HG03103 (cell line): ENCODE results near the gene GET3.
A peak's percentile ranks its signal among the peaks of the same experiment; 100 is the strongest.
"Not testable (repeated sequence)": the region's sequence is repeated elsewhere in the genome, so short reads cannot be mapped to it uniquely, and the experiment has no call there.

Source experiments
- ATAC-seq: cut with Tn5 transposase; IDR thresholded peaks from one replicate; pipeline ENCODE4 v1.9.1; 2021; ENCODE audit warnings: low read depth; ENCODE audit not compliant: unreplicated experiment

GET3 gene

DNA sequence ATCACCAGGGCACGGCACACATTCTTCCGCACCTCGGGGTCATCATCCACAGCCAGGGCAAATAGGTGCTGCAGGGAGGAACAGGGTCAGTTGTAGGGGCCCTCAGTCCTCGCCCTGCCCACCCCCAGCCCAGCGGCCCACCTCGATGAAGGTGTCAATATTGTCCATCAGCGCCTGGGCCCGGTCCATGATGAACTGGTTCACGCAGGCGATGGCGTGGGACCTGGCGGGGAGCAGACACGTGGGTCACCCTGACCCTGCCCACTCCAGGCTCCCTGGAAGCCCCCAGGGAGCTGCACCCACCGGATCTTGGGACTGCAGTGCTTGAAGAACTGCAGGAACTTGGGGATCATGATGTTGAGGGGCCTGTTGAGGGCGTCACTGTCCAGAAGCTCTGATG lies 22.2 kb upstream of the GET3 start:
- no peak for ATAC-seq

DNA sequence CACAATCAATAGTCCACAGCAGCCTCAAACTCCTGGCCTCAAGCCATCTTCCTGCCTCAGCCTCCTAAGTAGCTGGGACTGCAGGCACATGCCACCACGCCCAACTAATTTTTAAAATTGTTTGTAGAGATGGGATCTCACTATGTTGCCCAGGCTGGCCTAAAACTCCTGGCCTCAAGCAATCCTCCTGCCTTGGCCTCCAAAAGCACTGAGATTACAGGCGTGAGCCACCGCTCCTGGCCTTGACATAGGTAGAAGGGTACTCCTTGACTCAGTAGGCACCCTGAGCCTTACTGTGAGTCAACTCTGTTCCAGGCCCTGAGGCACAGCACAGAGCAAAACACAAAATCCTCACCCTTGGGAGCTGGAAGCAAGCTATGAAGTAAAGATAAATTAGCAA lies 21.4 kb upstream of the GET3 start:
- no peak for ATAC-seq

DNA sequence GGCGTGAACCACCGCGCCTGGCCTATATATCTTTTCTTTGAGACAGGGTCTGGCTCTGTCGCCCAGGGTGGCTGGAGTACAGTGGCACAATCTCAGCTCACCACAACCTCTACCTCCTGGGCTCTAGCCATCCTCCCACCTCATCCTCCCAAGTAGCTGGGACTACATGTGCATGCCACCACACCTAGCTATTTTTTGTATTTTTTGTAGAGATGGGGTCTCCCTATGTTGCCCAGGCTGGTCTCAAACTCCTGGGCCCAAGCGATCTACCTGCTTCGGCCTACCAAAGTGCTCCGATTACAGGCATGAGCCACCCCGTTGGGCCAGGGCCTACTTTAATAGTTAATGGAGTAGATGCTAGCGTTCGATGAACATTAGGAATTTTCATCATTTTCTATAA lies 17.0 kb upstream of the GET3 start:
- no peak for ATAC-seq

DNA sequence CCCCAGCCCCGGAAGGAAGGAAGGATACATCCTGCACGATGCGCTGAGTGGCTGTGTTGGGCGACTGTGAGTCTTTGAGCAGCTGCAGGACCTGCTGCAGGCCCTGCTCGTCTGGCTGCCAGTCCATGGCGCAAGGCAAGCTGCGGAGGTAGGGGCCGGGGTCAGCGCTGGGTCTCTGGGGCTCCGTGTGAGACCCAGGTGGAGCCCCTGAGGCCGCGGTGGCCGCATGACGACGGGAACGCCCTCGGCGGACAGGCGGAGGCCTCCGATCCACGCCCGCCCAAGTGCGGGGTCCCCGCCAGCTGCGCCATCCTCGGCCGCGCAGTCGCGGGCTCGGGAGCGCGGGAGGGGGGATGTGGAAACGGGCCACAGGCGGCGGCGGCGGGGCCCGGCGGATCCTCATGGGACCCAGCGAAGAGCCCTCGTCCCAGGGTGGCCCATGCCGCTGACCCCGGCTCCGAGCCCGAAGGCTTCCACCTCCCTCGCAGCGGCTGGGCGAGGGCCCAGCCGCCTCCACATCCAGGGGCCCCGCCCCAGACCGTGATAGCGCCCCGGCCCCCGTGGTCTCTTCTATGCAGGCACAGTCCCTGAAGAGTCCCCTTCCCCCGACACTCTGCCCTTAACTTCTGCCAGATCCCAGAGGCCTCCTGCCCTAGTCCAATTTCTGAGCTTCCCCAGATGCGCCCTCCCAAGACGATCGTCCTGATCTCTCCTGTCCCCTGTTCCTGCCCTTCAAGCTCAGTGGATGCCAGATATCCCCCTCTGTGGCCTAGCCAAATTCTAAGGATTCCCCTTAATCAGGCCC lies 16.2 kb upstream of the GET3 start:
- no peak for ATAC-seq

DNA sequence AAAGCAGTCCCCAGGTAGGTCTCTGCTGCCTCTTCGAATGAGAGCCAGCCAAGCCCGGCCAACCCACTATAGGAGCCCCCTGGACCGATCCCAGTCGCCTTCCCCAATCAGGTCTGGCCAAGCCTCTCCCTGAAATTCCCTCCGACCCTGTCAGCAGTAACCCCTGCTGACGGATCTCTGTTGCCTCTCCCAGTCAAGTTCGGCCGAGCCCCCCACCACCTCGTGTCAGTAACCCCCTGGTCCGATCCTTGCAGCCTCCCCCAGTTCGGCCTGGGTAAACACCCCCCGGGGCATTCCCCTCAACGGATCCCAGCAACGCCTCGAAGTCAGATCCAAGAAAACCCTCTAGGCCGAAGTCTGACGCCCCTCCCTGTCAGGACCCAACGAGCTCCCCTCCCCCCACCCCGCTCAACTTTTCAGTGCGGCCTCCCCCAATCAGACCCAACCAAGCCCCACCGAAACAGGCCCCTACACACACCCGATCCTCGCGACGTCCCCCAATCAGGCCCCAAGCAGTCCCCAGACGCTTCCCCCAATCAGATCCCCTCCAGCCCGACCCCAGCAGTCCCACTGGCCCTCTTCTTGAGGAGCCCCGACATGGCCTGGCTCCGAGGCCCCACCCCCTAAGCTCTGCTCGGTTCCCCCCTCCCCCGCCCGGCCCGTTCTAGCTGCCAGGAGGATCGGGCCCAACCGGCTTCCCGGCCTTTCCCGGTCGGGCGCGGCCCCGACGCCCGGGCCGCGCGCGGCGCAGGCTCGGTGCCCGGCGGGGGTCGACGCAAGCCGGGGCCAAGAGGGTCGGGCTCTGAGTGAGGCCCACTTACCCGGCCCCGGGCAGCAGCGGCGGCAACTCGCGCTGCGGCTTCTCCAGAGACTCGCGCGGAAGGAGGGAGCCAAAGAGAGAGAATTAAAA lies 15.4 kb upstream of the GET3 start:
- peak; percentile 25 for ATAC-seq

DNA sequence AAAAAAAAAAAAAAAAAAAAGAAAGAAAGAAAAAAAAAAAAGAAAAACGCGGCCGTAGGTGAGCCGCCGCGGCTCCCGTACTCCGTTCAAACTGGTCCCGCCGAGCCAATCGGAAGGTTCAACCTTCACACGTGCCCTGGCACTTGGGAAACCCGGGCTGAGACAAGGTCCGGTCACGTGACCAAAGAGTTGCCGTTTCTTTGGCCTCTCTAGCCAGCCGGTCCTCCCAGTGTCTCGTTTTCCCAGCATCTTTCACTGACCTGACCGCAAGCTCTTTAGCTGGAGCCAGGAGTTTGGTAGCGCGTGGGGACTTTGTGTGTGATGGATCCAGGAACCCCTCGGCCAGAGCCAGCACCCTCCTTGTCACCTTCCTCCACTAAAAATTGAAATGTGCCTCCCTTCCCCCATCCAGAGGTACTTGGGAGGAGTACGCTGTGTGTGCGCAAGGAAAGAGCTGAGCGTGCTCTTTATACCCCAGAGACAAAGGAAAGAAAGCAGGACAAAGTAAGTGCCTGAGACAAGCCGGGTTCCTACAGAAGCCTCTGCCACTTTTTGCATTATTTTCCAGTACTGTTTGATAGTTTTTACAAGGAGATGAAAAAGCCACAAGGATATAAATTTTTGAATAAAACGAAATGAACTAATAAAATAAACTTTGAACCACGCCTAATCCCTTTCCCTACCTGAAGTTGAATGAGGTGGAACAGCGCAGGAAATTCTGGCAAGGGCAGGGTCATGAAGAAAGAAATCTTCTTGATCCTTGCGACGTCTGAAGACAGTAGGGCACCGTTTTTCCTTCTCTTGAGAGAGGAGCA lies 14.5 kb upstream of the GET3 start:
- peak; percentile 68 for ATAC-seq

DNA sequence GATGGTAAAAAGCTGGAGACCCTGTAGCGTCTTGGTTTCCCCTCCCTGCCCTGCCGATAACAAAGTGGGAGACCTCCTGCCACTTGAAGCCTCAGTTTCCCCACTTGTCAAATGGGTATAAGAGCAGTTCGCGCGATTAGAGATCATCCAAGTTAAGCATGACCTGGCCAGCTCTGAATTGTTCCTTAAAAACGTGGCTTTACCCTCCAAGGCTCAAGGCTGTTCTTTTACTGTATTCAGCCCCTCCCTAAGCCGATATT lies 14.0 kb upstream of the GET3 start:
- ATAC-seq = no peak

DNA sequence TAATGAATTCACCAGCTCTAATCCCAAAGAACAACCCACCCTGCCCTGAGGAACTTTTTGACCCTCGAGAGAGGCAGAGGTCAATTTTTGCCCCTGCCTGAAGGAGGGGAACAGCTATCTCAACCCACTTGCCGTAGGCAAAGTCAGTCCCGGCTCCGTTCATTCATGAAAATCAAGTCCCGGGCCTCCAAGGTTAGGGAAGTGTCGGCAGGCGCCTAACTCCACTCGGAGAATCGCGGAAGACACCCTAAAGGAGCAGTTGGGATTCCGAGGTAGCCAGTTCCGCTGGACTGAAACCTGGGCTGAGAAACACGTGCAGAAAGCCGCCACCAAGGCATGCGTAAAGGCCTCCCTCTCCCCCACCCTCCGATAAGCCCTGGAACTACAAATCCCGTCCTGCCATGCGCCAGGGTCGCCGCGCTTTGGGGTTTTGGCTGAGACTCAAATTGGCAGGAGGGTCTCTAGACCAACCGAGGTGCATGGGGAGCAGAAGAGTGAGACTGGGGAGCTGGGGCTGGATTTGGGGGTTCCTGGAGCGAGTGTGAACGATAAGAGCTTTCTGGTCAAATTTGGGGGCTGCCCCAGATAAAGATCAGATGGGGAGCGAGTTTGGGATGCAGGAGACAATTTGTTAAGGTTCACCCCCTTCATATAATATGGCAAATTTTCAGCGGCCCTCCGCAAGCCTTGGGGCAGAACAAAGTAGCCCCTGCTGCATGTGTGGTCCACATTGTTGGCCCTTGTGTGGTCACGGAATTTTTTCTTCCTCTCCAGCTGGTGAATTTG lies 13.5 kb upstream of the GET3 start, which contains the start of gene TNPO2:
TNPO2 (minus strand) TSS at position 292 of the 786 bp plus-strand sequence. CDS start 2,955 bp downstream, outside the sequence.
- ATAC-seq = no peak

DNA sequence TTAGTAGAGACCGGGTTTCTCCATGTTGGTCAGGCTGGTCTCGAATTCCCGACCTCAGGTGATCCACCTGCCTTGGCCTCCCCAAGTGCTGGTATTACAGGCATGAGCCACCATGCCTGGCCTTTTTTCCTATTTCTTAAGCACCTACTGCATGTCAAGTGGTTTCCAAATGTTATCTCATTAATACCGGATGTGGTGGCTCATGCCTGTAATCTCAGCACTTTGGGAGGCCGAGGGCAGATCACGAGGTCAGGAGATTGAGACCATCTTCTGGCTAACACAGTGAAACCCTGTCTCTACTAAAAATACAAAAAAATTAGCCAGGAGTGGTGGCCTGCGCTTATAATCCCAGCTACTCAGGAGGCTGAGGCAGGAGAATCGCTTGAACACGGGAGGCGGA lies 11.7 kb upstream of the GET3 start:
- not testable (repeated sequence) for ATAC-seq

DNA sequence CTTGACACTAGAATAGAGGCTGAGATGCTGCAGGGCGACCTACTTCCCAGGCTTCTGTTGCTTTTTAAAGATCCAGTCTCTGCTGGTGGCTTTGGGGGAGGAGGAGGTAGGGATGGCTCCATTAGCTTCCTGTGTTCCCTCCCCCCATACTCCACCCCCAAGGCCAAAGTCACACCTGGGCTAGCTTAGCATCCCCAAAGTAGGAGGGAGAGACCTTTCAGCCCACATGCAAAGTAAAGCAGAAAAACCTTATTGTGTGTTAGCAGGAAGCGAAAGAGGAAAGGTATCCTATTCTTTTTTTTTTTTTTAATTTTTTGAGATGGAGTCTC lies 10.3 kb upstream of the GET3 start:
- ATAC-seq = no peak

DNA sequence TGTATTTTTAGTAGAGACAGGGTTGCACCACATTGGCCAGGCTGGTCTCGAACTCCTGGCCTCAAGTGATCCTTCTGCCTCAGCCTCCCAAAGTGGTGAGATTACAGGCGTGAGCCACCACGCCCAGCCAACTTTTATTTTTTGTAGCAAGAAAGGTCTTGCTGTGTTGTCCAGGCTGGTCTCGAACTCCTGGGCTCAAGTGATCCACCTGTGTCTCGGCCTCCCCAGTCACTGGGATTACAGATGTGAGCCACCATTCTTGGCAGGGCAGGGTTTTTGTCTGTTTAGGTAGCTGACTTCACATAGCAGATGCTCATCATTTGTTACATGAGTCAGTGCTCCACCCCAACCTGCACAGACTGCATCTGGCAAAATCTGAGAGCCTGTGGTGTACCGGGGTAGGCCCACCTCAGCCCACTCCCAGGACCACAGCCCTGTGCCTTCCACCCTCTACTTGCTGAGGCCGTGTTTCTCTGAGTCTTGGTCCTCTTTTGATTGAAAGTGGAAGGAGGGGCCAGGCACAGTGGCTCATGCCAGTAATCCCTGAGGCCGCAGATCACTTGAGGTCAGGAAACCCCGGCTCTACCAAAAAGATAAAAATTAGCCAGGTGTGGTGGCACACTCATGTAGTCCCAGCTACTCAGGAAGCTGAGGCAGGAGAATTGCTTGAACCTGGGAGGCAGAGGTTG lies 9.4 kb upstream of the GET3 start:
- no peak for ATAC-seq

DNA sequence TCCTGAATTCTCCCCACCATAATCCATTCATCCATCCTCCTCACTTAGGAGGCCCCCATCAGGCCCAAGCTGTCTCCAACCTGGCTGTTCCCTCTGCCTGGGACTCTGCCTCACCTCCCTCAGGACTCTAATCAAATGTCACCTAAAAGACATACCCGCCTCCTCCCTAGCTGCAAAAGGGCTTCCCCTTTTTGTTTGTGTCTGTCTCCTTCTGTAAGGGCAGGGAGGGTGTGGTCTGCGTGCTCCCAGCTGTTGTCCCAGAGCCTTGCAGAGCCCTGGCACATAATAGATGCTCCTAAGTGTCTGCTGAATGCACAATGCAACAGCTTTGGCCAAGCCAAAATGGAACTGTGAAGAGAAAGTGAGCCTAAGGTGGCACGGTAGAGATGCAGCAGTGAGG lies 7.2 kb upstream of the GET3 start:
- ATAC-seq = no peak

DNA sequence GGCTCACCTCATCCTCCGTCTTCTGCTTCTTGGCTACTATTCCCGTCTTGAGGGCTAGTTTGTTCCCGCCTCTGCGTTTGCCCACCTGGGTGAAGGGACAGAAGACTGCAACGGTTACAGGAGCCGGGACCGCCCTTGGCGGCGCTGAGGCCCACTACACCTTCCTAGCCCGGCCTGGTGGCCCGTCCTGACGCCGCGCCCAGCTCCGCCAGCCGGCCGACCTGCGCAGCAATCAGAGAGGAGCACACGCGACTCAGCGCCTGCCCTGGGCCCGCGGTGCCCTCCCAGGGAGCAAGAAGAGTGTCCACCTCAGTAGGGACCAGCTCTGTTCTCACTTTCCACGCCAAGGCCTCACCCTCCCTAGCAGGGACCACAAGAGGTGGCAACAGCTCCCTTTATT lies 6.0 kb upstream of the GET3 start:
- ATAC-seq = no peak

DNA sequence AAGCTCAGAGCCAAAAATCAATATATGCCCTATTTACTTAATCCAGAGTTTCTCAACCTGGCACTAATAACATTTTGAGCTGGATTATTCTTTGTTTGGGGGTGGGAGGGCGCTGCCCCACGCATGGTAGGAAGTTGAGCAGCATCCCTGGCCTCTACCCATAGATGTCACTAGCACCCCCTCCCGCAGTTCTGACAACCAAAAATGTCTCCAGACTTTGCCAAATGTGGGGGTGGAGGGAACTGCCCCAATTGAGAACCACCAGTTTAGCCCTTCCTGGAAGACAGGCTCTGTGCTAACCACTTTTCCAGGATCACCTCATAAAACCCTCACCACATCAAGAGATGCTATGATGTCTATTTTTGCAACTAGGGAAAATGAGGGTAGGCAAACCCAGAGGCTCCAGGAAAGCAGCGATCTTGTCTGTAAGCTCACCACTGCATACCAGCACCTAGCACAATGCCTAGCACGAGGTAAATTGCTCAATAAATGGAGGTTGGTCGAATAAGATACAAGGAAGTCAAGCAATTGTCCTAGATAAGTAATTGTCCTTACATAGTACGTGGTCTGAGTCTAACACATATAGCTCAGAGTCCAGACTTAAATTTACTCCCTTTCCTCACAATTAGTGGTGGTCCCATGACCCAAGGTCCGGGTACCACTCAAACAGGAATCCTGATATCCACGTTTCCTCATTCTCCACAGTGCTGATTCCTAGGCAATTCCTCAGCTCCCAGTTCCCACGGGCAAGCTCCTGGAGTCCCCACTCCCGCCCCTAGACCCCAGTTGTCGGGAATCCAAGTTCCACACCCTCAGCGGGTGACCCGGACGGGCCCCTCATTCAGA lies 3.7 kb upstream of the GET3 start:
- no peak for ATAC-seq

DNA sequence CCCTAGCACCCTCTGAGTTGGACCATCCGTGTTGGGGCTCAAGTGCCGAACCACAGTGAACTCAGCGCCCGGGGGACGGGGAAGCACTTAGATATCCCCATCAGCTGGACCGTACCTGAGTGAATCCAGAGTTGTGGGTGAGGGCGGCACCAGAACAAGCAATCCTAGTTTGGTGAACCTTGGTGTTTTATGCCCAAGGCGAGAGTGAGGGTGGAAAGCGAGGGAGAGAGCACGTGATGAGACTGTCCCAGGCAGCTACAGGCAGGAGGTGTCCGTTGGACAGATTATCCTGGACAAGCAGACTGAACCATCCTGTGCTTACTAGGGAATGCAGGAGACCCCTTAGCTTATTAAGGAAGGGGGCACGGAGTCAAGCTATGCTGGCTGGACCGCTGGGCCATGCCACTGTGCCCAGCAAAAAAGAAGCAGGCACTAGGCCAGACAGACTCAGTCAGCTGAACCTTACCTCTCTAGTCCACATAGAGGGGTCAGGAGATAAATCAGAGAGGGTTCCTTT lies 596 bp downstream of the GET3 start:
- ATAC-seq = no peak

DNA sequence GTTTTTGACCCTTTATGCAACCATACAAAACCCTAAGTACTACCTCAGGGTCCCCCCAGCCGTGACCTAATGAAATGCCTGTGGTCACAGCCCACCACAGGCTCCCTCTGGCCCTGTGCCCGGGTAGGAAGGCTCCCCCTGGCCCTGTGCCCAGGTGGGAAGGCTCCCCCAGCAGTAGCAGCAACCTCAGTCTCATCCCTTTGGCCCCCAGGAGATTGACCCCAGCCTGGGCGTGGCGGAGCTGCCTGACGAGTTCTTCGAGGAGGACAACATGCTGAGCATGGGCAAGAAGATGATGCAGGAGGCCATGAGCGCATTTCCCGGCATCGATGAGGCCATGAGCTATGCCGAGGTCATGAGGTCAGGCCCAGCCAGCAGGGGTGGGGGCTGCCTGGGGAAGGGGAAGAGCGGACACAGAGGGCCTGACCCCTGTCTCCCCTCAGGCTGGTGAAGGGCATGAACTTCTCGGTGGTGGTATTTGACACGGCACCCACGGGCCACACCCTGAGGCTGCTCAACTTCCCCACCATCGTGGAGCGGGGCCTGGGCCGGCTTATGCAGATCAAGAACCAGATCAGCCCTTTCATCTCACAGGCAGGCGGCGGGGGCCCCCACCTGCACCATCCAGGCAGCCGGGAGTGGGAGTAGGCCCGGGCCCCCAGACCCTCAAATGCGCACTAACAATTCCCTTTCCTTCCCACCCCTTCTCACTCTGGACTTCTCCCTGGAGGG lies 8.0 kb downstream of the GET3 start:
- ATAC-seq = no peak

DNA sequence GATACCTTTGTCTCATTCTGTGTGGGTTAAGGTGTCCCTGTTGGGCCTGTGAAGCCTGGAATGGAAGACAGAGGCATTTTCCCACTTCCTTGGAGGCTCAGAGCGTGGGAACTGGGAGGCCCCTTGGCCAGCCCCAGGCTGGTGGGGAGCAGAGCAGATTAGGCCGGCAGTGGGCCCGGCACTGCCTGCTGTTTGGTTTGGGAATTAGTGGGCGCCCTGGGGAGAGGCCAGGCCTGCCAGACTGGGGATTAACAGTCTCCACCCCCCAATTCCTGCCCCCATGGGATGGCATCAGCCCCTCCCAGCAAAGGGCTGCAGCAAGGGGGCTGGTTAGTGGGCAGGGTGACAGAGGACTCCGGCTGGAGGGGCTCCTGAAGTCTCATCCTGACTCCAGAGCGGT lies 11.2 kb downstream of the GET3 start:
- no peak for ATAC-seq

DNA sequence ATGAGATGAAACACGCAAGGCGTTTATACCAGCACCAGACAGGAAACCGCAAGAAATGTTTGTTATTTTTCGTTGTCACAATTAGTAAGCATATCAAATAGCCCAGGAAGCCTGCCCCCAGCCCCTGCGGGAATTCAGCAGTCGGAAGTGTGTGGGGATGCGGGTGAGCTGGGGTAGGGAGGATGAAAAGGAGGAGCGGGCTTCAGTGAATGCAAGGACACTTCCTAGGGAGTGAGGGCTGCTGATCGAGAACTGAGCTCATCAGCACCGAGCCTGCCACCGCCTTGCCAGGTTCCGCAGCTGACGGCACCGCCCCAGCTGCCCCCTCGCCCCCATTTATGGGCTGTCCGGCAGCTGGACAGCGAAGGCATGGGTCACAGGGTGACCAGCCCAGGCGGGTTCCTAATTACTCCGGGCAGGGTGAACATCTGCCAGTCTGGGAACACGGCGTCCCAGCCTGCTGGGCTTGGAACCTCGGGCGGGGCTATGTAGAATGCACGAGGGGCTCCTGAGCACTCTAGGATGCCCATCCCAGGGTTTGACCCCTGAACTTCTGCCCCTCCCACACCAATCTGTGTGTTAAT lies 12.7 kb downstream of the GET3 start:
- no peak for ATAC-seq
